A673 (cell line): ENCODE results near the gene CDKN2B-AS1.

Source experiments
- EZH2 ChIP-seq: fragments of 200-600 bp; sonication (generic); IDR thresholded peaks from 2 replicates; pipeline ENCODE4 v1.6.1; 2017; ENCODE audit warnings: borderline replicate concordance, low read depth, mild to moderate bottlenecking, mixed read lengths, antibody characterized with exemption, low read length; ENCODE audit not compliant: poor library complexity, severe bottlenecking
- TF ChIP-seq, protein P1 (sequence below): fragments of 300-800, 200-600 bp; sonication (generic); conservative IDR thresholded peaks from 2 replicates; pipeline ENCODE4 v1.5.1; 2017; ENCODE audit warnings: low read depth, mild to moderate bottlenecking, antibody characterized with exemption, low read length, moderate library complexity, mixed read lengths

DNA sequence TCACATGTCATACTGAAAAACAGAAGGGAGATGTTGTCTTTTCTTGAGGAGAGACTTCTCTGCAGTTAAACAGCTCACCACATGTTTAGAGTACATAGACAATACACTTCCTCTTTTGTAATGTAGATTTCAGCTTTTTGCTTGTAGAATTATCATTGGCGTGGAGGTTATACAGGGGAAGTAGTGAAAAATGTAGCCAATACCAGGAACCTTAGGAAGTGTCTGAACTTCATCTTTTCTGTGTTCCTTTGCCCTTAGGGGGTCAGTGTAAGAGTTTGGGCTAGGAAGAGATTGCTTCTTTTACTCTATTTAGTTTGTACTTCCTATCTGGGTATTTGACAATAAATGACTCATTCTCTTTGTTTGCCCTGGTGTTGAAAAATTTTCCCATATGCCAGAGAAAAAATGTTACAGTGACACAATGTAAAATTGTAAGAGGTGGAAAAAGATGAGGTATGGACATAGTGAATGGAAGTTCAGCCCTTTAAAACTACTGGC, 35.6 kb downstream of the CDKN2B-AS1 start:
- TF ChIP-seq, protein P1, sequence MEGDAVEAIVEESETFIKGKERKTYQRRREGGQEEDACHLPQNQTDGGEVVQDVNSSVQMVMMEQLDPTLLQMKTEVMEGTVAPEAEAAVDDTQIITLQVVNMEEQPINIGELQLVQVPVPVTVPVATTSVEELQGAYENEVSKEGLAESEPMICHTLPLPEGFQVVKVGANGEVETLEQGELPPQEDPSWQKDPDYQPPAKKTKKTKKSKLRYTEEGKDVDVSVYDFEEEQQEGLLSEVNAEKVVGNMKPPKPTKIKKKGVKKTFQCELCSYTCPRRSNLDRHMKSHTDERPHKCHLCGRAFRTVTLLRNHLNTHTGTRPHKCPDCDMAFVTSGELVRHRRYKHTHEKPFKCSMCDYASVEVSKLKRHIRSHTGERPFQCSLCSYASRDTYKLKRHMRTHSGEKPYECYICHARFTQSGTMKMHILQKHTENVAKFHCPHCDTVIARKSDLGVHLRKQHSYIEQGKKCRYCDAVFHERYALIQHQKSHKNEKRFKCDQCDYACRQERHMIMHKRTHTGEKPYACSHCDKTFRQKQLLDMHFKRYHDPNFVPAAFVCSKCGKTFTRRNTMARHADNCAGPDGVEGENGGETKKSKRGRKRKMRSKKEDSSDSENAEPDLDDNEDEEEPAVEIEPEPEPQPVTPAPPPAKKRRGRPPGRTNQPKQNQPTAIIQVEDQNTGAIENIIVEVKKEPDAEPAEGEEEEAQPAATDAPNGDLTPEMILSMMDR, result no peak
- no peak for TF ChIP-seq EZH2
